ENCODE results near the gene ZDHHC14. TPM values are rescaled to one million over a fixed set of nuclear protein-coding genes. Genes with fewer than 3 reads are reported as not detected.

The ZDHHC14 gene
- total and polyA plus RNA-seq, 9 donors: 4.9 to 16.4 (median 5.9) TPM

GRCh38 chr6:157562997-157563396 lies 182.0 kb downstream of the ZDHHC14 start:
- 86 to 95% (median 87%) methylated on average over 11 of the region's 11 CpGs for WGBS, 3 donors
- Histone ChIP-seq H3K27ac (no peak overlapping the region), H3K4me3 (no peak overlapping the region), H3K4me1 (ENCODE audit: insufficient read depth) (no peaks in the 10 kb centered on the region), H3K27me3 (no peaks in the 10 kb centered on the region), H3K9me3 (no peaks in the 10 kb centered on the region), H3K36me3 (no peaks in the 10 kb centered on the region)
- TF ChIP-seq EP300 (IDR thresholded peaks at IDR 0.05) (no peak), POLR2A (IDR thresholded peaks at IDR 0.05) (no peak), CTCF (IDR thresholded peaks at IDR 0.05) (no peak)
- no peak for DNase-seq
- intact Hi-C loops (cut with DNase I): no loop called here

- Histone ChIP-seq H3K4me1 (ENCODE audit: insufficient read depth) (no peaks in the 10 kb centered on the region), H3K9me3 (no peaks in the 10 kb centered on the region), H3K27me3 (no peaks in the 10 kb centered on the region), H3K27ac (no peak overlapping the region), H3K36me3 (no peaks in the 10 kb centered on the region), H3K4me3 (no peak overlapping the region)
- DNase-seq: no peak
- TF ChIP-seq EP300 (IDR thresholded peaks at IDR 0.05) (no peak), CTCF (IDR thresholded peaks at IDR 0.05) (no peak), POLR2A (IDR thresholded peaks at IDR 0.05) (no peak)
- WGBS, 3 donors: 91 to 94% (median 92%) methylated on average over 8 of the region's 8 CpGs
- intact Hi-C loops (cut with DNase I): no loop called here
Measured at GRCh38 chr6:157563611-157564284, 182.8 kb downstream of the ZDHHC14 start.

GRCh38 chr6:157568702-157569101 lies 187.7 kb downstream of the ZDHHC14 start:
- Histone ChIP-seq H3K4me3 (no peak overlapping the region), H3K36me3 (no peaks in the 10 kb centered on the region), H3K4me1 (ENCODE audit: insufficient read depth) (peaks cover 2% of the 10 kb centered on the region), H3K9me3 (no peaks in the 10 kb centered on the region), H3K27me3 (no peaks in the 10 kb centered on the region), H3K27ac (no peak overlapping the region)
- DNase-seq: no peak
- WGBS, 3 donors: 92 to 99% (median 96%) methylated on average over 1 of the region's 1 CpG
- intact Hi-C loops (cut with DNase I): no loop called here
- no peak for TF ChIP-seq POLR2A (IDR thresholded peaks at IDR 0.05)
- TF ChIP-seq EP300 (IDR thresholded peaks at IDR 0.05): no peak
- TF ChIP-seq CTCF (IDR thresholded peaks at IDR 0.05): no peak

- peaks cover 2% of the 10 kb centered on the region for H3K4me1 ChIP-seq (ENCODE audit: insufficient read depth)
- DNase-seq: no peak
- intact Hi-C loops (cut with DNase I): no loop called here
- no peaks in the 10 kb centered on the region for H3K27me3 ChIP-seq
- no peak overlapping the region for H3K27ac ChIP-seq
- H3K4me3 ChIP-seq: no peak overlapping the region
- H3K9me3 ChIP-seq: no peaks in the 10 kb centered on the region
- TF ChIP-seq EP300 (IDR thresholded peaks at IDR 0.05) (no peak), CTCF (IDR thresholded peaks at IDR 0.05) (no peak), POLR2A (IDR thresholded peaks at IDR 0.05) (no peak)
- 70 to 83% (median 79%) methylated on average over 3 of the region's 3 CpGs for WGBS, 3 donors
- H3K36me3 ChIP-seq: no peaks in the 10 kb centered on the region
Measured at GRCh38 chr6:157569543-157569942, 188.6 kb downstream of the ZDHHC14 start.

Measured in ovary (tissue), 9 donors.